RWPE1 (cell line): ENCODE measurements around the gene ARHGEF40.
"Not testable (repeated sequence)": the region's sequence is repeated elsewhere in the genome, so short reads cannot be mapped to it uniquely, and the experiment has no call there.

ENCODE experiments used
- CTCF ChIA-PET: fragments of 350-600 bp; sonication (Branson Sonifier 250); formaldehyde crosslinking; extraction: SDS; loops from one replicate; lab custom pipeline; 2021; lab: Yijun Ruan, JAX
- POLR2A ChIA-PET: fragments of 400-600 bp; formaldehyde crosslinking; extraction: SDS; loops from one replicate; lab custom pipeline; 2020; ENCODE audit warnings: antibody characterized with exemption; ENCODE audit not compliant: low non-redundant PET; lab: Yijun Ruan, JAX
- DNase-seq: peaks from one replicate; pipeline ENCODE4 v3.0.0; 2012; ENCODE audit warnings: low spot score
- H3K27ac ChIP-seq: fragments of 450-650 bp; 2 replicates; pipeline ENCODE4 v1.5.1; 2017
- CTCF ChIP-seq: fragments of 450-650 bp; conservative IDR thresholded peaks from 2 replicates; pipeline ENCODE4 v1.5.1; 2017; ENCODE audit warnings: low read depth, mild to moderate bottlenecking

The ARHGEF40 gene

GRCh38 chr14:21037156-21037555, 32.9 kb upstream of the ARHGEF40 start:
- ChIA-PET POLR2A (no interaction called here), CTCF (interaction anchor here (1.4 kb wide), 1 partner anchor 180 kb away, joined by 3 read pairs; no protein-coding TSS in a partner anchor)
- no peak for DNase-seq
- H3K27ac ChIP-seq, result no peak overlapping the region
- no peak for TF ChIP-seq CTCF

DNA sequence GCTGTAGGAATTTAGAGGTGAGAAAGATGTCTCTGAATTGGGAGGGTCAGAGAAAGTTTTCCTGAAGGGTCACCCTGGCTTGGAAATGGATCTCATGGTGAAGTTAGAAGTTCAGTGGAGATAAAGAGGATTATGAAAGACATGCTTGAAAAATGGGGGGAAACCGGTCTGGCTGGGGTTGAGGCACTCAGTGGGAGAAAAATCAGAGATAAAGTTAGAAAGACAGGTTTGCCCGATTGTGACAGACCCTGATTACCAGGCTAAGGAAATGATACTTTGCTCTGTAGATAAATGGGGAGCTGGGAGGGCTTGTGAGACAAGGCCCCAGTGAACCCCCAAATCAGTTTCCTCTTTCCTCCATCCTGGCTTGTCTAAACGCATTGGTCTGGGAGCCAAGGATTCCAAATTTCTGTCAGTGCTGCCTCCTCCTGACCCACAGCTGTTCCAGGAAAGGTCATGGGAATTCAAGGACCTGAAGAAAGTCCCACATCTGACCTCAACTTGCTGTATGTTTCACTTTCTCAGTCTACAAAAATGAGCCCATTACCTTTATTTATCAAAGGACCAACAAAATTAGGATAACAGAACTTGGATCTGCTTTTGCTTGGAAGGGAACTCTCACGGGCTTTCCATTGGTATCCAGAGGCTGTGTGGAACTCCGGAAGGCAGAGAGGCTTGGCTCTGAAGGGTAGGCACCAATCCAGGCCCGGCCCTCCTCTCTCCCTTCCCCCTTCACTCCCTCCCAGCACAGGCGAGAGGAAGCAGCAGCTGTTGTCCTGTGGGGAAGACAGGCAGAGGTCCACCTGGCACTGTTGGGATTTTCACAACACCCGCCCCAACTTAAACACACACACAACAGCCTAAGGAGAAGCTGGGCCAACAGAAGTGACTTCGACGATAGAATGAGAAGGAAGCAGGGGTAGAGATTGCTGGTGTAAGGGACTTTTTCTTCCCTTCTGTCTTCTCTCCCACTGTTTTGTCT, 31.4 kb upstream of the ARHGEF40 start:
- ChIA-PET CTCF (interaction anchor here (4.6 kb wide), 1 partner anchor 24 kb away, joined by 83 read pairs; no protein-coding TSS in a partner anchor), POLR2A (no interaction called here)
- no peak overlapping the region for H3K27ac ChIP-seq
- no peak for TF ChIP-seq CTCF
- no peak for DNase-seq

DNA sequence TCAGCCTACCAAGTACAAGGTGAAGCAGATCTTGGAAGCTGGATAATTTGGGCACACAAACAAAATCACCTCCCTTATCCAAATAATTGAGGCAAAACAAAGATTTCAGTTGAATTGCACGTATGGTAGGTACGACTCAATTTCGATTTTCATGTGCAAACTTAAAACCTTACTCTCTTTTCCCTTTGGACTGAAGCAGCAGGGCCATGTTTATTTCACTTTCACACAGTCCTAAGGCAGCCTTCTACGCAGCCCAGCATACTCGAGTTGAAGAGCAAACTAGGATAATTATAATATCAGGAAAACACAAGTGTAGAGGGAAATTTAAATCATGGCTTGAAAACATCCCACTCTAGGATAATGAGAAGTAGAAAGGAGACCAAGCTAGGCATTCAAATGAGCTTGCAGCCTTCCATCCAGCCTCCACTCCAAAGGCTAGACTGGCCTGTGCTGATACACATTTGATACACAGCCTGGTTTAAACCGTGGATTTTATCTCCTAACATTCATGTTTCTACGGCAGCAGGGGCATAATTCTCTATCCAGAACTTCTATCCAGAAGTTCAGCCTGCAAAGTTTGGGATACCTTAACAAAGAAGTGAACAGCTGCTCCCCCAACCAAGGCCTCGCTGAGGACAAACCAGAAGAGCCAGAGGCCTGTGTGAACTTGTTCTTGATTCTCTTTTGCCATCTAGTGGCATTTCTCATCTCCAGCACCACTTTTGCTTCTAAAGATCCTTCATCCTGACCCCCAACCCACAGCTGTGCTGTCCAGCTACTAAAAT, 30.3 kb upstream of the ARHGEF40 start:
- CTCF ChIA-PET, result interaction anchor here (0.6 to 4.6 kb wide), 13 partner anchors 9 to 348 kb away, joined by 3 to 83 read pairs (median 4); no protein-coding TSS in a partner anchor
- no peak overlapping the region for H3K27ac ChIP-seq
- DNase-seq, result peak; percentile 72
- POLR2A ChIA-PET, result no interaction called here
- peak; percentile 68 for TF ChIP-seq CTCF

- no peak overlapping the region for H3K27ac ChIP-seq
- DNase-seq, result no peak
- ChIA-PET POLR2A (no interaction called here), CTCF (interaction anchor here (0.6 to 4.6 kb wide), 10 partner anchors 9 to 349 kb away, joined by 3 to 83 read pairs (median 6); no protein-coding TSS in a partner anchor)
- TF ChIP-seq CTCF, result no peak
These were observed 29.7 kb upstream of the ARHGEF40 start for GRCh38 chr14:21040370-21040925.

GRCh38 chr14:21040941-21041340, 29.2 kb upstream of the ARHGEF40 start:
- DNase-seq, POLR2A ChIA-PET: not testable (repeated sequence)
- H3K27ac ChIP-seq, result peak overlapping the region; percentile 56; the same call in 1 of the 2 replicates
- CTCF ChIA-PET, result interaction anchor here (0.8 to 4.6 kb wide), 4 partner anchors 21 to 95 kb away, joined by 3 to 83 read pairs (median 11); no protein-coding TSS in a partner anchor

GRCh38 chr14:21041676-21042433, 28.2 kb upstream of the ARHGEF40 start, which contains the start of gene RNASE7:
TSS of gene RNASE7 (plus strand) at chr14:21042362. CDS start at chr14:21042993, 631 bp downstream.
- POLR2A ChIA-PET, result interaction anchor here (0.5 to 1.0 kb wide), 4 partner anchors 17 to 422 kb away, joined by 3 read pairs; no protein-coding TSS in a partner anchor
- CTCF ChIA-PET, result interaction anchor here (0.6 to 4.6 kb wide), 3 partner anchors 26 to 71 kb away, joined by 3 to 83 read pairs (median 8); no protein-coding TSS in a partner anchor
- peak; percentile 90 for DNase-seq
- TF ChIP-seq CTCF, result no peak
- H3K27ac ChIP-seq, result peak within 1 kb of the TSS; percentile 56
